Progenitor cell of endocrine pancreas (in vitro differentiated cells): ENCODE data around the gene B2M. TPM values are rescaled to one million over a fixed set of nuclear protein-coding genes. Genes with fewer than 3 reads are reported as not detected.
A peak's percentile ranks its signal among the peaks of the same experiment; 100 is the strongest.

Experiments
- DNase-seq: peaks from one replicate; pipeline ENCODE4 v3.0.0; 2021; ENCODE audit warnings: low spot score; ENCODE audit not compliant: unreplicated experiment
- H3K27ac Mint-ChIP-seq: 2 replicates; pipeline ENCODE4 v1.8.0; 2021; ENCODE audit warnings: mild to moderate bottlenecking, moderate library complexity, mixed read lengths
- H3K27me3 Mint-ChIP-seq: 2 replicates; pipeline ENCODE4 v1.8.0; 2021; ENCODE audit warnings: mixed read lengths
- H3K36me3 Mint-ChIP-seq: 2 replicates; pipeline ENCODE4 v1.8.0; 2022; ENCODE audit warnings: mixed read lengths; ENCODE audit not compliant: insufficient read depth
- H3K4me1 Mint-ChIP-seq: 2 replicates; pipeline ENCODE4 v1.8.0; 2021; ENCODE audit warnings: low read depth, mixed read lengths
- H3K4me3 Mint-ChIP-seq: 2 replicates; pipeline ENCODE4 v1.8.0; 2021; ENCODE audit warnings: low read depth, mild to moderate bottlenecking, moderate library complexity, mixed read lengths
- H3K9me3 Mint-ChIP-seq: 2 replicates; pipeline ENCODE4 v1.8.0; 2021; ENCODE audit warnings: low read depth, mixed read lengths
- long read RNA-seq: library from polyadenylated mRNA; unstranded; transcript quantifications from one replicate; pipeline ENCODE4 v2.0.0, GENCODE V29; 2020
- total RNA-seq: library from RNA; stranded (reverse); gene quantifications from 2 replicates; pipeline ENCODE4 v1.2.1, GENCODE V29; 2021
- TF ChIP-seq, protein P1 (sequence below): fragments of 200-600 bp; sonication (generic); IDR thresholded peaks from one replicate; pipeline ENCODE4 v1.5.0; 2021; ENCODE audit warnings: antibody characterized with exemption, mild to moderate bottlenecking; ENCODE audit not compliant: unreplicated experiment

The B2M gene
- total RNA-seq: 133 and 139 TPM in 2 replicates
- long read RNA-seq, transcript B2M-204 (4 exons, 1,705 nt): major isoform, 89 of 98 reads
- long read RNA-seq, partial matches to known transcripts: 3 of 98 reads
- long read RNA-seq, other reads (novel, unspliced or antisense): 2 of 98 reads

DNA sequence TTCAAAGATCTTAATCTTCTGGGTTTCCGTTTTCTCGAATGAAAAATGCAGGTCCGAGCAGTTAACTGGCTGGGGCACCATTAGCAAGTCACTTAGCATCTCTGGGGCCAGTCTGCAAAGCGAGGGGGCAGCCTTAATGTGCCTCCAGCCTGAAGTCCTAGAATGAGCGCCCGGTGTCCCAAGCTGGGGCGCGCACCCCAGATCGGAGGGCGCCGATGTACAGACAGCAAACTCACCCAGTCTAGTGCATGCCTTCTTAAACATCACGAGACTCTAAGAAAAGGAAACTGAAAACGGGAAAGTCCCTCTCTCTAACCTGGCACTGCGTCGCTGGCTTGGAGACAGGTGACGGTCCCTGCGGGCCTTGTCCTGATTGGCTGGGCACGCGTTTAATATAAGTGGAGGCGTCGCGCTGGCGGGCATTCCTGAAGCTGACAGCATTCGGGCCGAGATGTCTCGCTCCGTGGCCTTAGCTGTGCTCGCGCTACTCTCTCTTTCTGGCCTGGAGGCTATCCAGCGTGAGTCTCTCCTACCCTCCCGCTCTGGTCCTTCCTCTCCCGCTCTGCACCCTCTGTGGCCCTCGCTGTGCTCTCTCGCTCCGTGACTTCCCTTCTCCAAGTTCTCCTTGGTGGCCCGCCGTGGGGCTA is at the start of gene B2M, which contains the start of gene PATL2:
Gene B2M, plus strand, starts transcription at position 422 of the 647 bp plus-strand sequence. Its CDS starts 30 bp downstream, at position 452.
Gene PATL2, minus strand, starts transcription at position 228 of the 647 bp plus-strand sequence. CDS start 34,833 bp downstream, outside the sequence.
- H3K9me3 Mint-ChIP-seq: no peaks in the 10 kb centered on the region
- H3K36me3 Mint-ChIP-seq: no peaks in the 10 kb centered on the region
- DNase-seq: peak; percentile 94
- H3K27me3 Mint-ChIP-seq: peaks cover 7% of the 10 kb centered on the region
- H3K27ac Mint-ChIP-seq: peak within 1 kb of the TSS; percentile 99
- H3K4me3 Mint-ChIP-seq: peak within 1 kb of the TSS; percentile 91
- peaks cover 4% of the 10 kb centered on the region for H3K4me1 Mint-ChIP-seq
- TF ChIP-seq, protein P1, sequence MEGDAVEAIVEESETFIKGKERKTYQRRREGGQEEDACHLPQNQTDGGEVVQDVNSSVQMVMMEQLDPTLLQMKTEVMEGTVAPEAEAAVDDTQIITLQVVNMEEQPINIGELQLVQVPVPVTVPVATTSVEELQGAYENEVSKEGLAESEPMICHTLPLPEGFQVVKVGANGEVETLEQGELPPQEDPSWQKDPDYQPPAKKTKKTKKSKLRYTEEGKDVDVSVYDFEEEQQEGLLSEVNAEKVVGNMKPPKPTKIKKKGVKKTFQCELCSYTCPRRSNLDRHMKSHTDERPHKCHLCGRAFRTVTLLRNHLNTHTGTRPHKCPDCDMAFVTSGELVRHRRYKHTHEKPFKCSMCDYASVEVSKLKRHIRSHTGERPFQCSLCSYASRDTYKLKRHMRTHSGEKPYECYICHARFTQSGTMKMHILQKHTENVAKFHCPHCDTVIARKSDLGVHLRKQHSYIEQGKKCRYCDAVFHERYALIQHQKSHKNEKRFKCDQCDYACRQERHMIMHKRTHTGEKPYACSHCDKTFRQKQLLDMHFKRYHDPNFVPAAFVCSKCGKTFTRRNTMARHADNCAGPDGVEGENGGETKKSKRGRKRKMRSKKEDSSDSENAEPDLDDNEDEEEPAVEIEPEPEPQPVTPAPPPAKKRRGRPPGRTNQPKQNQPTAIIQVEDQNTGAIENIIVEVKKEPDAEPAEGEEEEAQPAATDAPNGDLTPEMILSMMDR: no peak

- no peaks in the 10 kb centered on the region for H3K9me3 Mint-ChIP-seq
- no peaks in the 10 kb centered on the region for H3K27me3 Mint-ChIP-seq
- TF ChIP-seq, protein P1: no peak
- no peak overlapping the region for H3K4me3 Mint-ChIP-seq
- no peak overlapping the region for H3K27ac Mint-ChIP-seq
- no peak for DNase-seq
- peaks cover 8% of the 10 kb centered on the region for H3K4me1 Mint-ChIP-seq
- peaks cover 5% of the 10 kb centered on the region for H3K36me3 Mint-ChIP-seq
Measured at GRCh38 chr15:44661576-44661975, 49.7 kb upstream of the B2M start.

DNA sequence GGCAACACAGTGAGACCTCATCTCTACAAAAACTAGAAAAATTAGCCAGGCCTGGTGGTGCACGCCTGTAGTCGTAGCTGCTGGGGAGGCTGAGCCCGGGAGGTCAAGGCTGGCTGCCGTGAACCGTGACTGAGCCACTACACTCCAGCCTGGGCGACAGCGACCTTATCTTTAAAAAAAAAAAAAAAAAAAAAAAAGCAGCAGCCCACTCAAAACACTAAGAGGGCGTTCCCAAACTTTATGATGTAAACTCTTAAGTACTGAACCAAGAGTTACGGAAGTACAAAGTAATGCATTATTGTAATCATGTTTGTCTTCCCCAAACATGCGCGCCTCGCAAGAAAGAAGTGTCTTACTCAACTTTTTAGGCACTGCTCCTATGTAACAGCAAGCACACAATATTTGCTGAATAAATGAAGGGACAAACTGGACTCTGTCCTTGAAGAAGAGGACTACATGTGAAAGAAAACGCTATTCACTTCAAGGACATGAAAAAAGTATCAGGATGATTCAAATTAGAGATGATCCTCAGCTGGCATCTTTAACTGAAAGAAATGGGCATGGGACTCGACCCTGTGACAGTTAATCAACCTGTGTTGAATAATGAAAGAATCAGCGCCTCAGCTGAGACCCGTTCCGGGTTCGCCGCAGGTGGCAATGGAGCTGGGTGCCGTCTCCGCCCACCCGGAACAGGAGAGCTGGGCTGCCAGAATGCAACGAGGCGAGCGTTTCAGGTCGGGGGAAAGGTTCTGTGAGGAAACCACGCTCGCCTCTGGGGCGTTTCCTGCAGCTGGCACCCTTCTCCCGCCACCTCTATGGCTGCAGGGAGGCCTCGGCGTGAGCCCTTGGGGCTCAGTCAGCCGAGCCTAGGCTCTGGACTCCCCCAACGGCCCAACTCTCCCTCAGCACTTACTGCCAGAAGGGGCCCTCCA is 48.6 kb upstream of the B2M start:
- peaks cover 8% of the 10 kb centered on the region for H3K4me1 Mint-ChIP-seq
- peaks cover 5% of the 10 kb centered on the region for H3K36me3 Mint-ChIP-seq
- peak overlapping the region; percentile 98 for H3K27ac Mint-ChIP-seq
- no peaks in the 10 kb centered on the region for H3K9me3 Mint-ChIP-seq
- peaks cover 6% of the 10 kb centered on the region for H3K27me3 Mint-ChIP-seq
- TF ChIP-seq, protein P1: no peak
- peak; percentile 45 for DNase-seq
- peak overlapping the region; percentile 96 for H3K4me3 Mint-ChIP-seq

DNA sequence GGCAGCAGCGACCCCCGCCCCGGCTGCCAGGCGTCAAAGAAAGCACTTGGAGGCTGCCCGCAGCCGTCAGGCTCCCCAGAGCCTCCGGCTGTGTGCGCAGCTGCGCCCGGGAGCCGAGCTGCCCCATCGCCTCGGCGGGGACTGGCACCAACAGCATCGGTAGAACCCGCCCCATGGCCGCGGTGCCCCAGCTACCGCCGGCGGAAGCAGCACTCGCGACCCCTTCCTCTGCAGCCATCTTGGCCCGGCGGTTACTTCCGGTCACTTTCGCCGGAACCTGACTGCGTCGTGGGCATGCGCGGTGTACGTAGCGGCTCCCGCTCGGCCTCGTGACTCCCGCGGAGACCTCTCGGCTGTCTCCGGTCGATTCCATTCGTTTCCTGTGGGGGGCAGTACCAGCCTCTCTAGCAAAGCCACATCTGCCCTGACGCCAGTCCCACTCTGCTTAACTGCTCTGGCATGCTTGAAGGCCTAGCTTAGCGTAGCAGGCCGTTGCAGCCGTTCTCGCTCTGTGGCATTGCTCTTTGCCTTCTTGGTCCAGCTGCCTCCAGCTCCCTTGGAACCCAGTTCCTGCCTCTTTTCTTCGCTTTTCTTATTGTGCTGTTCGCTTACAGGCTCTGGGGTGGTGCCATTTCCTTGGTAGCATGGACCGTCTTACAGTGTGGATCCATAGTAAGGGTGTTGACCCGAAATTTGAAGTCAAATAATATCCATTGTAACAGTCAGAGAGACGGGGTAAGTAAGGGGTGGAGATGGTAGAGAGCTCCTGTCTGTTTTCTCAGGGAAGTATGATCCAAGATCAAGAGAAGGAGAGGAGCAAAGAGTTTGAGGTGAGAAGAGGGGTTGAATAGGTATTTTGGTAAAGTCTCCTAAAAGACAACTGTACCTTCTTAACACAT is 47.7 kb upstream of the B2M start, which contains the start of gene SPG11:
Gene SPG11, minus strand, starts transcription at position 253 of the 899 bp plus-strand sequence. Its CDS starts 15 bp downstream, at position 238.
- peaks cover 11% of the 10 kb centered on the region for H3K27me3 Mint-ChIP-seq
- peaks cover 5% of the 10 kb centered on the region for H3K36me3 Mint-ChIP-seq
- H3K4me3 Mint-ChIP-seq: peak within 1 kb of the TSS; percentile 96
- H3K9me3 Mint-ChIP-seq: no peaks in the 10 kb centered on the region
- TF ChIP-seq, protein P1: peak; percentile 92
- peak within 1 kb of the TSS; percentile 98 for H3K27ac Mint-ChIP-seq
- peak; percentile 97 for DNase-seq
- H3K4me1 Mint-ChIP-seq: peaks cover 8% of the 10 kb centered on the region
